GM19468 (cell line): ENCODE data around the gene SFTA2.

Experiments used
- ATAC-seq: cut with Tn5 transposase; IDR thresholded peaks from one replicate; pipeline ENCODE4 v1.9.1; 2021; ENCODE audit warnings: mild to moderate bottlenecking, moderate library complexity, moderate number of reproducible peaks; ENCODE audit not compliant: unreplicated experiment; ENCODE audit errors: extremely low read depth

Gene SFTA2

GRCh38 chr6:30882204-30882758, 49.7 kb downstream of the SFTA2 start:
- no peak for ATAC-seq

GRCh38 chr6:30881392-30882203, 50.4 kb downstream of the SFTA2 start:
- no peak for ATAC-seq
